Loucy (cell line): ENCODE measurements around the gene ISCU.

Experiments used
- H2AFZ ChIP-seq: fragments of 200-600 bp; sonication (generic); 2 replicates; pipeline ENCODE4 v1.6.0; 2016; ENCODE audit warnings: antibody characterized with exemption, mild to moderate bottlenecking, low read length, moderate library complexity
- H3F3A ChIP-seq: fragments of 200-600 bp; 2 replicates; pipeline ENCODE4 v1.6.0; 2016; ENCODE audit warnings: antibody characterized with exemption, low read depth, mild to moderate bottlenecking
- H3K27me3 ChIP-seq: fragments of 200-600 bp; sonication (generic); 2 replicates; pipeline ENCODE4 v1.6.1; 2014; ENCODE audit warnings: low read length, mild to moderate bottlenecking; ENCODE audit not compliant: insufficient read depth, poor library complexity, severe bottlenecking
- H3K36me3 ChIP-seq: fragments of 200-600 bp; sonication (generic); 2 replicates; pipeline ENCODE4 v1.6.1; 2016; ENCODE audit warnings: low read length; ENCODE audit not compliant: insufficient read depth
- H3K4me1 ChIP-seq: fragments of 200-600 bp; sonication (generic); 2 replicates; pipeline ENCODE4 v1.5.1; 2014; ENCODE audit warnings: low read length, mild to moderate bottlenecking; ENCODE audit not compliant: insufficient read depth, poor library complexity, severe bottlenecking
- H3K4me2 ChIP-seq: fragments of 200-600 bp; sonication (generic); 2 replicates; pipeline ENCODE4 v1.6.0; 2014; ENCODE audit warnings: antibody characterized with exemption, low read length, low read depth, mild to moderate bottlenecking; ENCODE audit not compliant: poor library complexity, severe bottlenecking
- H3K4me3 ChIP-seq: fragments of 200-600 bp; sonication (generic); 2 replicates; pipeline ENCODE4 v1.5.1; 2014; ENCODE audit warnings: low read length, mild to moderate bottlenecking, mixed read lengths; ENCODE audit not compliant: poor library complexity, severe bottlenecking
- H3K79me2 ChIP-seq: fragments of 200-600 bp; sonication (generic); 2 replicates; pipeline ENCODE4 v1.6.1; 2014; ENCODE audit warnings: low read length; ENCODE audit not compliant: insufficient read depth
- H3K9ac ChIP-seq: fragments of 200-600 bp; sonication (generic); 2 replicates; pipeline ENCODE4 v1.6.0; 2014; ENCODE audit warnings: mild to moderate bottlenecking, low read depth, low read length, moderate library complexity; ENCODE audit not compliant: poor library complexity, severe bottlenecking
- H3K9me2 ChIP-seq: fragments of 200-600 bp; sonication (generic); replicated peaks from 2 replicates; pipeline ENCODE4 v1.6.1; 2016; ENCODE audit warnings: low read depth, low read length, mixed read lengths
- H3K9me3 ChIP-seq: fragments of 200-600 bp; sonication (generic); 2 replicates; pipeline ENCODE4 v1.6.1; 2014; ENCODE audit warnings: mild to moderate bottlenecking, antibody characterized with exemption, low read length, low read depth; ENCODE audit not compliant: insufficient read depth
- H4K20me1 ChIP-seq: fragments of 200-600 bp; sonication (generic); 2 replicates; pipeline ENCODE4 v1.6.0; 2014; ENCODE audit warnings: antibody characterized with exemption, low read length, mild to moderate bottlenecking; ENCODE audit not compliant: insufficient read depth, poor library complexity, severe bottlenecking
- EZH2phosphoT487 ChIP-seq: fragments of 200-600 bp; IDR thresholded peaks from 2 replicates; pipeline ENCODE4 v1.6.1; 2018; ENCODE audit warnings: antibody characterized with exemption, mild to moderate bottlenecking, moderate library complexity, borderline replicate concordance
- TF ChIP-seq, protein P1 (sequence below): fragments of 200-600 bp; sonication (generic); conservative IDR thresholded peaks from 2 replicates; pipeline ENCODE4 v1.5.1; 2014; ENCODE audit warnings: mild to moderate bottlenecking, antibody characterized with exemption, low read length

The ISCU gene

DNA sequence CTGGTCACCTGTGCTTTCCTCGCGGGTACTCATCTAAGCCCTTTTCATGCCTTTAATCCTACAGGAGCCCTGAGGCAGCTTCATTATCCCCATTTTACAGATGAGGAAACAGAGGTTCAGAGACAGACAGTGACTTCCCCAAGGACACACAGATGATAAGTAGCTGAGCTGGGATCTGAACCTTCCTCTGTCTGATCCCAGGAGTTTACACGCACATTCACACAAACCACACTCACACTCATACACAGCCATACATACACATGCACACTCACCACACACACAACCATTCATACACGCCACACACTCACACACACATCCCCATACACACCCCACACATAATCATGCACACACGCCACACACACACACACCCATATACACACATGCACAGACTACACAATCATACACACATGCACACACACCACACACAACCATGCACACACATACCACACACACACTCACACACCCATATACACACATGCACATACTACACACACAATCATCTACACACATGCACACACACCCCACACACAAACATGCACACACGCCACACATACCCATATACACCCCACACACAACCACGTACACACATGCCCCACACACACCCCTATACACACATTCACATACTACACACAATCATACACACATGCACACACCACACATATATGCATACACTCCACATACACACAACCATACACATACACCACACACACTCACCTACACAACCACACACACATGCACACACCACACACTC, 32.7 kb downstream of the ISCU start:
- no peak overlapping the region for H3K4me3 ChIP-seq
- H3K27me3 ChIP-seq: no peaks in the 10 kb centered on the region
- H3K4me2 ChIP-seq: no peak overlapping the region
- no peaks in the 10 kb centered on the region for H3K79me2 ChIP-seq
- no peak overlapping the region for H3K9ac ChIP-seq
- H2AFZ ChIP-seq: no peak overlapping the region
- TF ChIP-seq, protein P1, sequence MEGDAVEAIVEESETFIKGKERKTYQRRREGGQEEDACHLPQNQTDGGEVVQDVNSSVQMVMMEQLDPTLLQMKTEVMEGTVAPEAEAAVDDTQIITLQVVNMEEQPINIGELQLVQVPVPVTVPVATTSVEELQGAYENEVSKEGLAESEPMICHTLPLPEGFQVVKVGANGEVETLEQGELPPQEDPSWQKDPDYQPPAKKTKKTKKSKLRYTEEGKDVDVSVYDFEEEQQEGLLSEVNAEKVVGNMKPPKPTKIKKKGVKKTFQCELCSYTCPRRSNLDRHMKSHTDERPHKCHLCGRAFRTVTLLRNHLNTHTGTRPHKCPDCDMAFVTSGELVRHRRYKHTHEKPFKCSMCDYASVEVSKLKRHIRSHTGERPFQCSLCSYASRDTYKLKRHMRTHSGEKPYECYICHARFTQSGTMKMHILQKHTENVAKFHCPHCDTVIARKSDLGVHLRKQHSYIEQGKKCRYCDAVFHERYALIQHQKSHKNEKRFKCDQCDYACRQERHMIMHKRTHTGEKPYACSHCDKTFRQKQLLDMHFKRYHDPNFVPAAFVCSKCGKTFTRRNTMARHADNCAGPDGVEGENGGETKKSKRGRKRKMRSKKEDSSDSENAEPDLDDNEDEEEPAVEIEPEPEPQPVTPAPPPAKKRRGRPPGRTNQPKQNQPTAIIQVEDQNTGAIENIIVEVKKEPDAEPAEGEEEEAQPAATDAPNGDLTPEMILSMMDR: no peak
- TF ChIP-seq EZH2phosphoT487: no peak
- H3K9me3 ChIP-seq: no peaks in the 10 kb centered on the region
- H3K36me3 ChIP-seq: no peaks in the 10 kb centered on the region
- H4K20me1 ChIP-seq: no peaks in the 10 kb centered on the region
- H3K4me1 ChIP-seq: no peaks in the 10 kb centered on the region
- H3F3A ChIP-seq: no peaks in the 10 kb centered on the region
- H3K9me2 ChIP-seq: no peaks in the 10 kb centered on the region

DNA sequence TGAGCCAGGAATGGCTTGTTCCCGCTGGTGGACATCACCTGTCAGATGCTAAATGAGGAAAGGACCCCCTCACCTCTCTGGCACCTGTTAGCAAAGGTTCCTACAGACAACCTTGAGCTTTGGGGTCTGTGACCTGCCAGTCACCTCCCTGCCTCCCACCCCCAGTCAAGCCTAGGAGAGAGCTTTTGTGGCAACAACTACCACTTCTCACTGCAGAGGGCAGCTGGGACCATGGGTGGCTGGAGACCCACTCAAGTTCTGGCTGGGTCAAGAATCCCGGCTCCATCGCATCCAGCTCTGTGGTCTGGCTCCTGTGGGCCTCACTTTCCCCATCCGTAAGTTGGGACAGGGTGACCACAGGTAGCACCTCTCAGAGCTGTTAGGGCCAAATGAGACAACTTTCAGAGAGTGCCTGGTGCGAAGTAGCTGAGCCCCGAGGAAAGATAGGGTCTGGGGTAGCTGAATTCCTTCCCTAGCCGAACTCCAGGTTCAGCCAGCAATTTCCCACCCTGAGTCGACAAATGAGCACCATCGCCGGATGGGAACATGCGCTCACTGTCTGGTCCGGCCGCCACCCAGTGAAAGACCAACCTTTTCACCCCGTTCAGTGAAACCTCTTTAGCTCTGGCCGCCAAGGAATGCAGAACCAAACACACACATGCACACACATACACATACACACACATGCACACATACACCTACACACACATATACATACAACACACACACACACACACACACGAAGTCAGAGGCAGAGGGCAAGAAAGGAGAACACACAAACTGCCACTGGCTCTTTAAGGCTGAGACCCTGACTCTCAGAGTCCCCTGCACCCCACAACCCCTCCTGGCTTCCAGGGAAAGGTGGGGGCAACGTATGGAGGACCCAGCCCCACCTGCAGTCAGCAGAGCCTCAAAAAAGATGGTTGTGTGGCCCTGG, 33.6 kb downstream of the ISCU start:
- Histone ChIP-seq H2AFZ (no peak overlapping the region), H3K36me3 (no peaks in the 10 kb centered on the region), H3K9ac (no peak overlapping the region), H3K27me3 (no peaks in the 10 kb centered on the region), H3K4me1 (no peaks in the 10 kb centered on the region), H4K20me1 (no peaks in the 10 kb centered on the region), H3F3A (no peaks in the 10 kb centered on the region), H3K9me3 (no peaks in the 10 kb centered on the region), H3K79me2 (no peaks in the 10 kb centered on the region), H3K4me2 (no peak overlapping the region), H3K9me2 (no peaks in the 10 kb centered on the region), H3K4me3 (no peak overlapping the region)
- TF ChIP-seq, protein P1: no peak
- TF ChIP-seq EZH2phosphoT487: no peak

DNA sequence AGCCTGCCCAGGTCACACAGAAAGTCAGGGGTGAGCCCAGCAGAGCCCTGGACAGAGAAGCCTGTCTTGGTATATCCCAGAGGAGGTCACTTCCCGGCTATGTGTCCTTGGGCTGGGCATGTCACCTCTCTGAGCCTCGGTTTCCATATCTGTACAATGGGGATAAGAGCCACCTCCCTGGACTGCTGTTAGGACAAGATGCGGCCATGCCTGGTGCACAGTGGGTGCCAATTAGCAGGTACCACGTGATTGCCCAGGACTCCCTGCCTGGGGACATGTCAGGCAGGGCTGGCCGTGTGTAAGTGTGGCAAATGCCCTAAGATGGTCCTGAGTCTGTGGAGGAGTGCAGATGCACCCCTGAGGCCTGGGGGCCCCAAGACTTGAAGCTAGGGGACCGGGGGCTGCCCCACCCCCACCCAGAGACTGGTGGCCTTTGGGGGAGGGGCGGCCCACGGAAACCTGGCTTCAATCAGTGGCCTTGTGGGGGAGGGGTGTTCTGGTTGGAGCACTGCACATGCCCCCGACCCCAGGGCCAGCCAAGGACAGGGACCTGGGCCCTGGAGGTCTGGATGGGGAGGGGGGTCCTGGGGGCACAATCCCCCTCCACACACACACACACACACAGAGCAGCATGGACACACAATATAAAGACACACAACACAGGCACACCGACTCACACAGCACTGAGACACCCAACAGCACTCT, 34.6 kb downstream of the ISCU start:
- Histone ChIP-seq H2AFZ (no peak overlapping the region), H3K4me1 (no peaks in the 10 kb centered on the region), H3K27me3 (no peaks in the 10 kb centered on the region), H3K36me3 (no peaks in the 10 kb centered on the region), H3K9me2 (no peaks in the 10 kb centered on the region), H3K79me2 (no peaks in the 10 kb centered on the region), H3K4me3 (no peak overlapping the region), H4K20me1 (no peaks in the 10 kb centered on the region), H3K9me3 (no peaks in the 10 kb centered on the region), H3K4me2 (no peak overlapping the region), H3F3A (no peaks in the 10 kb centered on the region), H3K9ac (no peak overlapping the region)
- TF ChIP-seq, protein P1: no peak
- no peak for TF ChIP-seq EZH2phosphoT487
